ENCODE data around the gene IGFBP1.

Gene IGFBP1

GRCh38 chr7:45914911-45915310 is 26.6 kb downstream of the IGFBP1 start:
- H3K4ac ChIP-seq (ENCODE audit: low read depth in 1 of 2, low read length in 2 of 2), result no peak overlapping the region
- WGBS, result 95% methylated on average over 12 of the region's 12 CpGs

GRCh38 chr7:45915606-45916005 is 27.3 kb downstream of the IGFBP1 start:
- Histone ChIP-seq H2AK5ac (ENCODE audit: low read length, severe bottlenecking) (no peak overlapping the region), H2BK120ac (ENCODE audit: low read depth, low read length) (no peak overlapping the region), H3K9me3 (ENCODE audit: control insufficient read depth, low read length) (no peaks in the 10 kb centered on the region), H4K8ac (ENCODE audit: low read length) (no peak overlapping the region), H2BK12ac (ENCODE audit: low read length in 2 of 2) (no peak overlapping the region), H3K23ac (ENCODE audit: low read length in 2 of 2) (no peak overlapping the region), H3K79me1 (replicated peaks; ENCODE audit: low read length, poor library complexity, severe bottlenecking) (no peaks in the 10 kb centered on the region), H3K27me3 (ENCODE audit: control insufficient read depth in 1 of 2, insufficient read depth in 1 of 2, low read length in 2 of 2) (peaks cover 20 to 23% of the 10 kb centered on the region in 2 experiments), H2BK15ac (ENCODE audit: low read depth, poor library complexity, severe bottlenecking) (no peak overlapping the region), H2AFZ (ENCODE audit: low read depth, low read length) (no peak overlapping the region), H3K4me2 (ENCODE audit: low read length, poor library complexity, severe bottlenecking) (no peak overlapping the region), H3K14ac (ENCODE audit: low read length in 2 of 2) (no peak overlapping the region), H3K4me1 (ENCODE audit: control insufficient read depth, insufficient read depth, low read depth, low read length) (peaks cover 5% of the 10 kb centered on the region), H3K27ac (ENCODE audit: low read length, poor library complexity, severe bottlenecking) (no peak overlapping the region), H3K9ac (ENCODE audit: low read length) (no peak overlapping the region), H3K4ac (ENCODE audit: low read depth in 1 of 2, low read length in 2 of 2) (no peak overlapping the region), H3K18ac (ENCODE audit: low read depth in 1 of 2, low read length in 2 of 2) (no peak overlapping the region), H3K4me3 (ENCODE audit: insufficient read depth in 1 of 2, low read depth in 1 of 2, low read length in 2 of 2) (no peak overlapping the region), H2BK5ac (ENCODE audit: low read depth, low read length, poor library complexity, severe bottlenecking) (no peak overlapping the region), H4K91ac (ENCODE audit: low read length) (no peak overlapping the region), H3K36me3 (ENCODE audit: control insufficient read depth in 1 of 2, insufficient read depth in 2 of 2, low read depth in 1 of 2, low read length in 2 of 2) (peaks cover 13 to 60% of the 10 kb centered on the region in 2 experiments)
- 76% methylated on average over 3 of the region's 3 CpGs for WGBS
- peak; percentile 6 for DNase-seq

More at GRCh38 chr7:45914911-45915310, 26.6 kb downstream of the IGFBP1 start:
- Histone ChIP-seq H3K36me3 (ENCODE audit: control insufficient read depth in 1 of 2, insufficient read depth in 2 of 2, low read depth in 1 of 2, low read length in 2 of 2) (peaks cover 13 to 60% of the 10 kb centered on the region in 2 experiments), H3K9ac (ENCODE audit: low read length) (no peak overlapping the region), H2AFZ (ENCODE audit: low read depth, low read length) (no peak overlapping the region), H3K23ac (ENCODE audit: low read length in 2 of 2) (no peak overlapping the region), H2BK15ac (ENCODE audit: low read depth, poor library complexity, severe bottlenecking) (no peak overlapping the region), H2BK12ac (ENCODE audit: low read length in 2 of 2) (no peak overlapping the region), H2BK120ac (ENCODE audit: low read depth, low read length) (no peak overlapping the region), H2BK5ac (ENCODE audit: low read depth, low read length, poor library complexity, severe bottlenecking) (no peak overlapping the region), H3K27ac (ENCODE audit: low read length, poor library complexity, severe bottlenecking) (no peak overlapping the region), H3K79me1 (replicated peaks; ENCODE audit: low read length, poor library complexity, severe bottlenecking) (no peaks in the 10 kb centered on the region), H2AK5ac (ENCODE audit: low read length, severe bottlenecking) (no peak overlapping the region), H3K9me3 (ENCODE audit: control insufficient read depth, low read length) (no peaks in the 10 kb centered on the region), H3K4me3 (ENCODE audit: insufficient read depth in 1 of 2, low read depth in 1 of 2, low read length in 2 of 2) (no peak overlapping the region), H3K27me3 (ENCODE audit: control insufficient read depth in 1 of 2, insufficient read depth in 1 of 2, low read length in 2 of 2) (peaks cover 17 to 19% of the 10 kb centered on the region in 2 experiments), H3K14ac (ENCODE audit: low read length in 2 of 2) (no peak overlapping the region), H3K4me1 (ENCODE audit: control insufficient read depth, insufficient read depth, low read depth, low read length) (peaks cover 3% of the 10 kb centered on the region), H4K8ac (ENCODE audit: low read length) (no peak overlapping the region), H4K91ac (ENCODE audit: low read length) (no peak overlapping the region), H3K4me2 (ENCODE audit: low read length, poor library complexity, severe bottlenecking) (no peak overlapping the region), H3K18ac (ENCODE audit: low read depth in 1 of 2, low read length in 2 of 2) (no peak overlapping the region)
- DNase-seq, result no peak

GRCh38 chr7:45917064-45917463 is 28.8 kb downstream of the IGFBP1 start:
- no peak overlapping the region for H4K91ac ChIP-seq (ENCODE audit: low read length)
- no peak overlapping the region for H3K23ac ChIP-seq (ENCODE audit: low read length in 2 of 2)
- no peak overlapping the region for H2AK5ac ChIP-seq (ENCODE audit: low read length, severe bottlenecking)
- no peak overlapping the region for H4K8ac ChIP-seq (ENCODE audit: low read length)
- H3K27me3 ChIP-seq (ENCODE audit: control insufficient read depth in 1 of 2, insufficient read depth in 1 of 2, low read length in 2 of 2), result peaks cover 20 to 23% of the 10 kb centered on the region in 2 experiments
- H3K4me1 ChIP-seq (ENCODE audit: control insufficient read depth, insufficient read depth, low read depth, low read length), result peaks cover 16% of the 10 kb centered on the region
- no peak overlapping the region for H3K18ac ChIP-seq (ENCODE audit: low read depth in 1 of 2, low read length in 2 of 2)
- no peak overlapping the region for H2BK12ac ChIP-seq (ENCODE audit: low read length in 2 of 2)
- peaks cover 10 to 51% of the 10 kb centered on the region in 2 experiments for H3K36me3 ChIP-seq (ENCODE audit: control insufficient read depth in 1 of 2, insufficient read depth in 2 of 2, low read depth in 1 of 2, low read length in 2 of 2)
- H3K14ac ChIP-seq (ENCODE audit: low read length in 2 of 2), result no peak overlapping the region
- no peak overlapping the region for H2BK120ac ChIP-seq (ENCODE audit: low read depth, low read length)
- no peak overlapping the region for H3K27ac ChIP-seq (ENCODE audit: low read length, poor library complexity, severe bottlenecking)
- DNase-seq, result no peak
- H3K4me2 ChIP-seq (ENCODE audit: low read length, poor library complexity, severe bottlenecking), result no peak overlapping the region
- H2BK15ac ChIP-seq (ENCODE audit: low read depth, poor library complexity, severe bottlenecking), result peak overlapping the region; percentile 49
- no peak overlapping the region for H2AFZ ChIP-seq (ENCODE audit: low read depth, low read length)
- 92% methylated on average over 13 of the region's 14 CpGs for WGBS
- H3K4me3 ChIP-seq (ENCODE audit: insufficient read depth in 1 of 2, low read depth in 1 of 2, low read length in 2 of 2), result no peak overlapping the region
- H3K79me1 ChIP-seq (replicated peaks; ENCODE audit: low read length, poor library complexity, severe bottlenecking), result no peaks in the 10 kb centered on the region
- H3K9ac ChIP-seq (ENCODE audit: low read length), result no peak overlapping the region
- H3K4ac ChIP-seq (ENCODE audit: low read depth in 1 of 2, low read length in 2 of 2), result no peak overlapping the region
- no peak overlapping the region for H2BK5ac ChIP-seq (ENCODE audit: low read depth, low read length, poor library complexity, severe bottlenecking)
- no peaks in the 10 kb centered on the region for H3K9me3 ChIP-seq (ENCODE audit: control insufficient read depth, low read length)

GRCh38 chr7:45917658-45918057 is 29.4 kb downstream of the IGFBP1 start:
- H3K9ac ChIP-seq (ENCODE audit: low read length), result peak overlapping the region; percentile 76
- no peak overlapping the region for H2BK120ac ChIP-seq (ENCODE audit: low read depth, low read length)
- peak overlapping the region; percentile 65 for H3K4me2 ChIP-seq (ENCODE audit: low read length, poor library complexity, severe bottlenecking)
- no peak overlapping the region for H4K91ac ChIP-seq (ENCODE audit: low read length)
- H2AFZ ChIP-seq (ENCODE audit: low read depth, low read length), result peak overlapping the region; percentile 24
- H3K4me3 ChIP-seq (ENCODE audit: insufficient read depth in 1 of 2, low read depth in 1 of 2, low read length in 2 of 2), result peak overlapping the region; percentile 5 to 88
- peaks cover 16% of the 10 kb centered on the region for H3K4me1 ChIP-seq (ENCODE audit: control insufficient read depth, insufficient read depth, low read depth, low read length)
- no peak overlapping the region for H3K14ac ChIP-seq (ENCODE audit: low read length in 2 of 2)
- no peak overlapping the region for H2BK15ac ChIP-seq (ENCODE audit: low read depth, poor library complexity, severe bottlenecking)
- H3K79me1 ChIP-seq (replicated peaks; ENCODE audit: low read length, poor library complexity, severe bottlenecking), result no peaks in the 10 kb centered on the region
- H3K27me3 ChIP-seq (ENCODE audit: control insufficient read depth in 1 of 2, insufficient read depth in 1 of 2, low read length in 2 of 2), result peaks cover 20 to 23% of the 10 kb centered on the region in 2 experiments
- no peak overlapping the region for H3K4ac ChIP-seq (ENCODE audit: low read depth in 1 of 2, low read length in 2 of 2)
- peak; percentile 72 for DNase-seq
- no peak overlapping the region for H3K27ac ChIP-seq (ENCODE audit: low read length, poor library complexity, severe bottlenecking)
- H3K9me3 ChIP-seq (ENCODE audit: control insufficient read depth, low read length), result no peaks in the 10 kb centered on the region
- no peak overlapping the region for H4K8ac ChIP-seq (ENCODE audit: low read length)
- no peak overlapping the region for H2BK12ac ChIP-seq (ENCODE audit: low read length in 2 of 2)
- H3K18ac ChIP-seq (ENCODE audit: low read depth in 1 of 2, low read length in 2 of 2), result no peak overlapping the region
- 8% methylated on average over 15 of the region's 15 CpGs for WGBS
- peaks cover 10 to 46% of the 10 kb centered on the region in 2 experiments for H3K36me3 ChIP-seq (ENCODE audit: control insufficient read depth in 1 of 2, insufficient read depth in 2 of 2, low read depth in 1 of 2, low read length in 2 of 2)
- H2BK5ac ChIP-seq (ENCODE audit: low read depth, low read length, poor library complexity, severe bottlenecking), result no peak overlapping the region
- no peak overlapping the region for H3K23ac ChIP-seq (ENCODE audit: low read length in 2 of 2)
- H2AK5ac ChIP-seq (ENCODE audit: low read length, severe bottlenecking), result no peak overlapping the region
